Activated T-cell treated with anti-CD3 and anti-CD28 coated beads for 48 hours (primary cell): ENCODE results near the gene TPCN2.

Experiments
- DNase-seq: peaks from one replicate; pipeline ENCODE4 v3.0.0-alpha.2; 2020; ENCODE audit warnings: low read depth

Gene TPCN2

DNA sequence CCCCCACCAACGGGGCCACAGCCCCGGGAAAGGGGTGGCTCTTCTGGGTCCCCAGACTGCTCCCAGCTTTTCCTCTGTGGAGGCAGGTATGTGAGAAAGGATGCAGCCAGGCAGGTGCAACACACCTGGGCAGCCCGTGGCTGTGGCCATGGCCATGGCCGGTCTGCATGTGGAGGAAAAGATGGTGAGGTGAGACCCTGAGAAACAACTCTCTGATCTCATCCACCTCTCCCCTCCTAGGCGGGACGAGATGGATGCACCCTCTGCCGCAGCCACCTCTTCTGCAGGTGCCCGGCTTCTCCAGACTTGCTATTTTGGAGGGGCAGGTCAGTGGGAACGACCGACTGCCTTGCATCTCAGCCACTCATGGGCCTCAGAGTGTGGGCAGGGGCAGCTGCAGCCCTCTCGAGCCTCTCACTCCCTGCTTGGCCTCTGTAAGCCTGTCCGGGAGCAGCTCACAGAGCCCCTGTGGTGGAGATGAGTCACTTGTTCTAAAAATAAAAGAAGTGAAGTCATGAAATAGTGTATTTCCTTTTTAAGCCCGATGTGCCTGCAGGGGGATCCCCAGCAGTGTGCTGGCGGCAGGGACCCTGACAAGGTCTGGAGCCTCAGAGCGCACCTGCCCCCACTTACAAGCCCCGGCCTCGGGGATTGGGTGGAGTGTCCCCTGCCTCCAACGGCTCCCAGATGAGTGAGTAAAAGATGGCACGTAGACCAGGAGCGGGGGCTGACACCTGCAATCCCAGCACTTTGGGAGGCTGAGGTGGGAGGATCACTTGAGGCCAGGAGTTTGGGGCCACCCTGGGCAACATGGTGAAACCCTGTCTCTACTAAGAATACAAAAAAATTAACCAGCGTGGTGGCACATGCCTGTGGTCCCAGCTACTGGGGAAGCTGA lies 117.7 kb downstream of the TPCN2 start:
- DNase-seq: peak; percentile 50

DNA sequence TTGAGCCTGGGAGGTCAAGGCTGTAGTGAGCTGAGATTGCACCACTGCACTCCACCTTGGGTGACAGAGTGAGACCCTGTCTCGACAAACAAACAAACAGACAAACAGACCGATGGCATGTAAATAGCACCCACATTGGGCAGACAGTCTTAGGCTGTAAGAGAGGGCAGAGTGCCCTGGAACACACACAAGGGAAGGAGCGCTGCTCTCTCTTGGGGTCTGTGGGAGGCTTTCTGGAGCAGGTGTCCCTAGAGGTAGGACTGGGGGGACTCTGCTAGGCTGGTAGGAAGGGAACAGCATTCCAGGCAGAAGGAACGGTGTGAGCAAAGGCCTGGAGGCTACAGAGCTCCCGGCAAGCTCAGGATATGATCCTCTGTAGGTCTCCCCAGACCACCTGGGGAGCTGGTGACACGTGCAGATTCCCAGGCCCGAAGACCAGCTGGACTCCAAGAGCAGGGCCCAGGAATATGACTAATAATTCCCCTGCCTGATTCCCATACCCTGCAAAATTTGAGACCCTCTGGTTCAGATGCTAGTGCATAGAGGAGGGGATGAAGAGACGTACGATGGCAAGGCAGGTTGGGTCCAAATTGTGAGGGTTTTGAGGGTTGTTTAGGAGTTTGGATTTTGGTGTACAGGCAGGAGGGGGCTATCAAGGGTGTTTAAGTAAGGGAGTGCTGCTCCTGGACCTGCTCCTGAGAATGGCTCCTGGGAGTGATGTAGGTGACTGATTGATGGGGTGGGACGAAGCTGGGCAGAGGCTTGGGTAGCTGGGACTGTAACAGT lies 118.6 kb downstream of the TPCN2 start:
- no peak for DNase-seq

DNA sequence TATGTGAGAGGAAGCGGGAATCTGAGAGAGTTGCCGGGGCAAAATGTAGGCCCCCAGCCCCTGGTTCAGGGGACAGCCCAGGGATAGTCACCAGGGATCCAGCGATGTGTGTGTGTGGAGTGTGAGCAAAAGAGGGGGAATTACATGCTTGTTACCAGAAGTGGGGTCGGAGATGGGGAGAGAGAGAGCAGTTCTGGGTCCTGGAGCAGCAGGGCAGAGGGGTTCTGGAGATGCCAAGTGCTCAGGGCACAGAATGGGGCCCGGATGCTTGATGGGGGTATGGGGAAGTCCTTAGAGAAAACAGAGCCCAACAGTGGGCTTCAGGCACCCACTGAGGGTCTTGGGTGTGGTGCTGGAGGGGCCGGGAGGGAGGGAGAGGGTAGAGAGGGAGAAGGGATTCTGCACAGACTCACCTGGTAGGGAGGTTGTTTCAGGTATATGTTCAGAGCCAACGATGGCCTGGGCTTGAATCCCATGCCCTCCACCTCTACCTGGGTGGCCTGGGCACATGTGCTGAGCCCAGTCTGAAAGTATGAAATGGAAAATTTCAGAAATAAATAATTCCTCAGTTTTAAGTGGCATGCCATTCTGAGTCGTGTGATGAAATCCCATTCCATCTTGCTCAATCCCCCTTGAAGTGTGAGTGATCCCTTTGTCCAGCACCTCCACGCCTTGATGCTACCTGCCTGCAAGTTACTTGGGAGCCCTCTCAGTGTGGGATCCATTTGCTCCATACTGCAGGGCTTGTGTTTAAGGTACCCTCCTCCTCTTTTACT lies 119.4 kb downstream of the TPCN2 start:
- DNase-seq: no peak

DNA sequence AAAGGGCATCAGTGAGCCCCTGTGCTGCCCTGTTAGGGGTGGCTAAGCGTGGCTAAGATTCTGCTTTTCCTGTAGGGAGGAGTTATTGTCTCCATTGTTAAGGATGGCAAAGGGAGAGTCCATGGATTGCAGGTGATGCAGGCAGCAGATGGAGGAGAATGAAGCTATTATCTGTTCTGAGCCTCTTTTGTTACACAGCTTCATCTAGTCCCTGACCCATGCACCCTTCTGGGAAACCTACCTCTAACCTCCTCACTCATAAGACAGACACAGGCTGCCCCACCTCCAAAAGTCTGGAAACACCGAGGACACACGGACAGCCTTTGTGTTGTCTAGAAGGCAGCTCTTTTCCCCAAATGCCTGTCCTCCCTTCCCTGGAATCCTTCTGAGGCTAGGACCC lies 120.7 kb downstream of the TPCN2 start:
- no peak for DNase-seq

DNA sequence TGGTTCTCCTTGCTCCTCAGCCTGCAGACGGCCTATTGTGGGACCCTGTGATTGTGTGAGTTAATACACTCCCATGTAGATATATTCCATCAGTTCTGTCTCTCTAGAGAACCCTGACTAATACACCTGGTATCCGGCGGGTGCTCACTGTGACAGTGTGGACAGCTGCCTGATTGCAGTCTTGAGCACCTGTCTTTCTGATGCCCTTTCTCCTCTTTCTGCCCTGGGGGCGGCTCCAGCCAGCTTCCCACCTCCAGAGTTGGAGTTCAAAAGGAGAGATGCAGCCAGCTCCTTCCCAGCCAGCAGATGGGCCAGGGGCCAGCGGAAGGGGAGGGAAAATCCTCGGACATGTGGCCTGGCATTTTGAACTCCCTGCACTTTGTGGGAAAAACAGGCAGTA lies 122.0 kb downstream of the TPCN2 start:
- DNase-seq: no peak

DNA sequence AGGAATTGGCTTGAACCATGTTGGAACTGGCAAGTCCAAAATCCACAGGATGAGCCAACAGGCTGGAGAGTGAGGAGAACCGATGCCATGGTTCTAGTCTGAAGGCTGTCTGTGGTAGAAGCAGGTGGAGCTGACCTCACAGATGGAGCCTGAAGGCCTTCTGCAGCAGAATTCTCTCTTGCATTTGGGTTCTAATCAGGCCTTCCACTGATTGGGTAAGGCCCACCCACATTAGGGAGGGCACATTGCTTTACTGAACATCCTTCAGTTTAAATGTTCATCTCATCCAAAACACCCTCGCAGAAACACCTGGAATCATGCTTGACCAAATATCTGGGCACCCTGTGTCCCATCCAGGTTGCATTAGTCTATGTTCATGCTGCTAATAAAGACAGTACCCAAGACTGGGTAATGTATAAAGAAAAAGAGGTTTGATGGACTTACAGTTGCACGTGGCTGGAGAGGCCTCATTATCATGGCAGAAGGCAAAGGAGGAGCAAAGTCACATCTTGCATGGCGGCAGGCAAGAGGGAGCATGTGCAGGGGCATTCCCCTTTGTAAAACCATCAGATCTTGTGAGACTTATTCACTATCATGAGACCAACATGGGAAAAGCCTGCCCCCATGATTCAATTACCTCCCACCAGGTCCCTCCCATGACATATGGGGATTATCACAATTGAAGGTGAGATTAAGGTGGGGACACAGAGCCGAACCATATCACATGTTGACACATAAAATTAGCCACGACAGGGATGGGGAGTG lies 122.9 kb downstream of the TPCN2 start:
- DNase-seq: no peak

DNA sequence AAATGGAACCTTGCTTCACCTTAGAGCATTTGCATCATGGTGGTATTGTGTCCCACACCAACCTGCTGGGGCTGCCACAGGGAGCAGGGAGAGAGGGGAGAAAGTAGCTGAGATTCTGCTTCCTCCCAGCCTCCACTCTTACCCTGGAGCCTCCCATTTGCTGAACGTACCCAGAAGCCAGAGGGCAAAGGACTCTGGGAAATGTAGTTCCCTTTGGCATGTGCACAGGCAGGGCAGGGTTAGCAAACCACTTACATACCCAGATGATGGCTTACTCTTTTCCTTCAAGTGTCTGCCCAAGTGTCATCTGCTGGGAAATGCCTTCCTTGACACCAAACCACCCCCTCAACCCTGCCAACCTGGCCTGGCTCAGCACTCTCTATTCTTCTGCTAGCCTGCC lies 123.9 kb downstream of the TPCN2 start:
- DNase-seq: no peak

DNA sequence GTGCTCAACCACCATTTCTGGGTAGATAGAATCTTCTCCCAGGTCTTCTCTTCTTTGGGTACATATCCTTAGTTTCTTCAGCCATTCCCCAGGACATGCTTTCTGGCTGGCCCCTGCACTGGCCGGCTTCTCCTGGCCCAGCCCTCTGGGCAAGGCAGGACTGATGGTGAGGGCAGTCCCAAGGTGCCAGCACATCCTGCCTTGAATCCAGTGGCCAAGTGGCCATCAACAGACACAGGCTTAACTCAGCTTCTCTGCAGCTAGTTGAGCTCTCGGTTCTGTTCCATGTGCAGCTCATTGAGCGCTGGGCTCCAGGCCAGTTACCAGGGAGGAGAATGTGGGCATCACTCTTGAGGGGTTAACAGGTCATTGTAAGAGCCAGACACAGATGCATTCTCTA lies 124.6 kb downstream of the TPCN2 start:
- DNase-seq: no peak

DNA sequence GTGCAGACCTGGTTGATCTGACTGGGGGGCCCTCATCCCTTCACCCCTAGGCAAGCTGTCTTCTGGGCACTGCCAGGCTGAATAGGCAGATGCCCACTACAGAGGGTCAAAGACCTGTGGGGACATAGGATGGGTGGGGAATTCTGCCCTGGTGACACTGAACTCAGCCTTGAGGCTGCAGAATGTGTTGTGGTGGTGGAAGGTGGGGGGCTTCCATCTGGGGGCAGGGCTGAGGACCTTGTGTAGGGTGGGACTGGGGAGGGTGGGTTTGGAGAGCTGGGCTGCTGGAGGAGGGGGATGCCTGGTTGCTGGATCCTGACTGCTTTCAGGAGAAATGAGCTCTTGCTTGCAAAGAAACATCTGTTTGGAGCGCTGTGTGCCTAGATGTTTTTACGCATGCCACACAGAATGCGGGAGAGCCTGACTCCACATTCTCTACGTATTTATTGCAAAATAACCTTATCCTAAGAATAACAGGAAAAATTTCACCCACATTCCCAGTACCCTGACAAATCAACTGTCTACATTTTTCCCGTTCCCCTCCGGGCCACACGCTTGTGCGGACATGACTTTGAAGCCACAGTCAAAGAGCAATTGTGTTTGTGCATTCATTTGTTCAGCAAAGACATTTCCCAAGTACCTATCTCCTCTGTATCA lies 125.3 kb downstream of the TPCN2 start:
- DNase-seq: no peak

DNA sequence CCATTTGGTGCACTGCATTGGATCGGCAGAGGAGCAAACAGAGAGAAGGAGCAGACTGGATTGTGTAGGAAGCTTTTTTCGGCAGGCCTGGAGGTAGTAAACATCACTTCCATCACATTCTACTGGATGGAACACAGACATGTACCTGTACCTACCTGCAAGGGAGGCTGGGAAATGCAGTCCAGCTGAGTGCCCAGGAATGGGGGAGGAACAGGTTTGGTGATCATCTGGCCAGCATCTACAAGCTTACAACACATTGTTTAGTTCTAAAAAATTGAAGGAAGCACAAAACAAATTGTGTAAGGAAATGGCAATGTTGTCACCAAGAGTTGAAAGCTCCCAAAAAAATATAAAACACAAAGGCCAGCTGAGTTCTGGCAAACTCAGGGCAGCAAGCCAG lies 126.1 kb downstream of the TPCN2 start:
- no peak for DNase-seq

DNA sequence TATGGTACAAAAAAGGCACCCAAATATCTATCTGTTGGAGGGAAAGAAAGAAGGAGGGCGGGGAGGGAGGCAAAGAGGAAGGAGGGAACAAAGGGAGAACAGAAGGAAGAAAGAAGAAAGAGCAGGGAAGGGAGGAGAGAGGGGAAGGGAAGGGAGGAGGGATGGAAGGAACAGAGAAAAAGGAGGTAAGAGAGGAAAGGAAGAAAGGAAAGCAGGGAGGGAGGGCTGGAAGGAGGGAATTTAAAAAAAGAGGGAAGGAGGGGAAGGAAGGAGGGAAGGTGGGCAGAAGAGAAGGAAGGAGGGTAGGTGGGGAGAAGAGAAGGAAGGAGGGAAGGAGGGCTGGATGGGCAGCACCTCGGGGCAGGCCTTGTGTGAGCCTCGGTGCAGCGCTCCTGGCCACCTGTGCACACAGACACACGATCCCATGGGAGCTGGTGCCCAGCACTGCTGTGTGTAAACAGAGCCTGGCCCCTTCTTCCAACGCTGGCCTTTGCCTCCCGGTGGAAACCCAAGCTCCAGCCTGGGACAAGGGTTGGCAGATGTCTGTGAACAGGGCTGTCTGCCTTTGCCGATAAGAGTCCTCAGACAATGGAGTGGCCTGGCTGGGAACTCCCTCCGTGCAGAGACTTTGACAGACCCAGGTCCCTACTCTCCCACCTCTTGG lies 130.2 kb downstream of the TPCN2 start:
- no peak for DNase-seq

DNA sequence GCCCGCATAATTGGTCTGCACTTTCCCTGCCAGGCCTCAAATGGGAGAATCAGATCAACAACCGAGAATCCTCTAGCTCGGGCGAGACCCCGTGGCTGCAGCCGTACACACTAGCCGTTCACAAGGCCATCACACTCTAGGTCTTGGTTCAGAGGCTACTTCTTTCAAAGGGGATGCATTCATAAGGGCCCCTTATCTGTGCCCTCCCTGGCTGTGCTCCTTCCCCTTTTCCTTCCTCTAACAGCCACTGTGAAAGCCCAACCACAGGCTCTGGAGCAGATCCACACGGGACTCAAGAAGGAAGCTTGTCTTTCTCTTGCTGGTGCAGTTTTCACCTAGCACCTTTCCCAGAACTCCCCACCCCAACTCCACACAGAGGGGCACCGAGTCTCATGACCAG lies 131.5 kb downstream of the TPCN2 start:
- no peak for DNase-seq

DNA sequence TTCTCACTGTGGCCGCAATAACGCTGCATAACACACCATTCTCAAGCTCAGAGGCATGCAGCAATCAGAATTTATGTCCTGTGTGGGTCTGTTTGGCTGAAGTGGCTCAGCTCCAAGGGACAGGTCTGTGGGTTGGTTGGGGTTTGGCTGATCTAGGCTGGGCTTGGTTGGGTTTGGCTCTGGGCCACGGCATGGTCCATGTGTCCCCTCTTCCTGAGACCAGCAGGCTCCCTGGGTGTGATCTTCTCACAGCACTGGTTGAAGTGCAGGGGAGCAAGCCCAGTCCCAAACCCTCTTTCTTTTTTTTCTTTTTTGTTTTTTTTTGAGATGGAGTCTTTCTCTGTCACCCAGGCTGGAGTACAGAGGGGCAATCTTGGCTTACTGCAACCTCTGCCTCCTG lies 132.0 kb downstream of the TPCN2 start:
- DNase-seq: no peak

DNA sequence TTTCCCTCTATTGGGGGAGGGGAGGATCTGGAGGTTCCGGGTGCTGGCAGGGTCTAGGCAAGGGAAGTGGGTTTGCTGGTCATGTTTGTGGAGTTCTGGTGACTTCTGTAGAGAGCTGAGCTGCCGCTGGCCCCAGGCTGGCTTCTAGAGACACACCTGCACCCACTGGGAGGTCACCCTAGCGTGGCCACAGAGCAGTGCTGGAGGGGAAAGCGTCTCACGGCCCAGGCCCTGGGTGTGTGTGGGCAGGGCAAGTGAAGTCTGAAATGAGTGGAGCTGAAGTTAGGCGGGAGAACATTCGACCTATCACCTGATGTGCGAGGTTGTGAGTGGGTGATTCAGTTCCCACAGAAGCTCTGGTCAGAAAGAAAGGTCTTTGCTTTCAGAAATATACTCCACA lies 134.9 kb downstream of the TPCN2 start:
- DNase-seq: no peak
